DND-41 (cell line): Measurements from ENCODE around the gene HDAC7.

Source experiments
- EZH2 ChIP-seq: IDR thresholded peaks from 3 replicates; pipeline ENCODE4 v1.6.1; 2012; ENCODE audit warnings: borderline replicate concordance, low read depth, mild to moderate bottlenecking, moderate library complexity, low read length, inconsistent platforms; ENCODE audit not compliant: severe bottlenecking
- TF ChIP-seq, protein P1 (sequence below): IDR thresholded peaks from 2 replicates; pipeline ENCODE4 v1.5.1; 2012; ENCODE audit warnings: borderline replicate concordance, low read length, moderate library complexity, mild to moderate bottlenecking; ENCODE audit not compliant: poor library complexity, severe bottlenecking; ENCODE audit errors: extremely low read depth

DNA sequence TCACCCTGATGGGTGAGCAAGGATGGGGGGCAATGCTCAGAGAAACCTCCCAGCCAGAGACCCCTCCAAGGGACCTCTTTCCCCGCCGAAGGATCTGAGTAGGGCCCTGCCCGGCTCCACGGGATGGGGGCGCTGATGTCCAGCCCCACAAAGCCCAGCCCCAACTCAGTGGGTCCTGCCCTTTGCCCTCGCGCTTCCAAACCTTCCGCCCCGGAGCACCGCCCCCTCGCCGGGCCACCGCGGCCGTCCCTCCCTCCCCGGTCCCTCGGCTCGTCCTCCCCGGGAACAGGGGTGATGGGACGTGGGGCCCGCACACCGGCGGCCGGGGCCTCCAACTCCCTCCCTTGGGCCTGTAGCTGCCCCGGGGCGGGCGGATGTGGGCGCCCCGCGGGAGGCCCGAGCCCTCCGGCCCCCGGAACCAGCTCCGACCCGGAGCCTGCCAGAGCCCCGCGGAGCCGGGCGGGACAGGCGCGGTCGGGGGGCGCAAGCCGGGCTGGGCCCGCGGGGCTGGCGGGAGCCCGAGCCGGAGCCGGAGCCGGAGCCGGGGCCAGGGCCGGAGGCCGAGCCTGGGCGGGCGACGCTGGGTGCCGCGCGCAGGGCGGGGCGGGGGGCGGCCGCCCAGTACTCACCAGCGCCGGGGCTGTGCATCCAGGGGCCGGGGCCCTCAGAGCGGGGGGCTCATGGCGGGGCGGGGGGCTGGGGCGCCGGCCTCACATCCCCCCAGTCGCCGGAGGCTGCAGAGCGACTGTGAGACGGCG lies 386 bp downstream of the HDAC7 start:
- TF ChIP-seq, protein P1, sequence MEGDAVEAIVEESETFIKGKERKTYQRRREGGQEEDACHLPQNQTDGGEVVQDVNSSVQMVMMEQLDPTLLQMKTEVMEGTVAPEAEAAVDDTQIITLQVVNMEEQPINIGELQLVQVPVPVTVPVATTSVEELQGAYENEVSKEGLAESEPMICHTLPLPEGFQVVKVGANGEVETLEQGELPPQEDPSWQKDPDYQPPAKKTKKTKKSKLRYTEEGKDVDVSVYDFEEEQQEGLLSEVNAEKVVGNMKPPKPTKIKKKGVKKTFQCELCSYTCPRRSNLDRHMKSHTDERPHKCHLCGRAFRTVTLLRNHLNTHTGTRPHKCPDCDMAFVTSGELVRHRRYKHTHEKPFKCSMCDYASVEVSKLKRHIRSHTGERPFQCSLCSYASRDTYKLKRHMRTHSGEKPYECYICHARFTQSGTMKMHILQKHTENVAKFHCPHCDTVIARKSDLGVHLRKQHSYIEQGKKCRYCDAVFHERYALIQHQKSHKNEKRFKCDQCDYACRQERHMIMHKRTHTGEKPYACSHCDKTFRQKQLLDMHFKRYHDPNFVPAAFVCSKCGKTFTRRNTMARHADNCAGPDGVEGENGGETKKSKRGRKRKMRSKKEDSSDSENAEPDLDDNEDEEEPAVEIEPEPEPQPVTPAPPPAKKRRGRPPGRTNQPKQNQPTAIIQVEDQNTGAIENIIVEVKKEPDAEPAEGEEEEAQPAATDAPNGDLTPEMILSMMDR, result peak; percentile 18
- peak; percentile 58 for TF ChIP-seq EZH2
